Measurements from ENCODE around the gene F2.

GRCh38 chr11:46728659-46729040 lies 9.6 kb downstream of the F2 start:
- TF ChIP-seq CTCF (IDR thresholded peaks at IDR 0.05; ENCODE audit: low read depth, low read length, poor library complexity, severe bottlenecking), result no peak
- no peak for TF ChIP-seq EZH2phosphoT487 (IDR thresholded peaks at IDR 0.05; ENCODE audit: borderline replicate concordance, low read length)
